ENCODE measurements around the gene CELF2.
"Not testable (repeated sequence)": the region's sequence is repeated elsewhere in the genome, so short reads cannot be mapped to it uniquely, and the experiment has no call there.

CELF2 gene

GRCh38 chr10:11098666-11099065 lies 81.0 kb downstream of the CELF2 start:
- DNase-seq = no peak

DNA sequence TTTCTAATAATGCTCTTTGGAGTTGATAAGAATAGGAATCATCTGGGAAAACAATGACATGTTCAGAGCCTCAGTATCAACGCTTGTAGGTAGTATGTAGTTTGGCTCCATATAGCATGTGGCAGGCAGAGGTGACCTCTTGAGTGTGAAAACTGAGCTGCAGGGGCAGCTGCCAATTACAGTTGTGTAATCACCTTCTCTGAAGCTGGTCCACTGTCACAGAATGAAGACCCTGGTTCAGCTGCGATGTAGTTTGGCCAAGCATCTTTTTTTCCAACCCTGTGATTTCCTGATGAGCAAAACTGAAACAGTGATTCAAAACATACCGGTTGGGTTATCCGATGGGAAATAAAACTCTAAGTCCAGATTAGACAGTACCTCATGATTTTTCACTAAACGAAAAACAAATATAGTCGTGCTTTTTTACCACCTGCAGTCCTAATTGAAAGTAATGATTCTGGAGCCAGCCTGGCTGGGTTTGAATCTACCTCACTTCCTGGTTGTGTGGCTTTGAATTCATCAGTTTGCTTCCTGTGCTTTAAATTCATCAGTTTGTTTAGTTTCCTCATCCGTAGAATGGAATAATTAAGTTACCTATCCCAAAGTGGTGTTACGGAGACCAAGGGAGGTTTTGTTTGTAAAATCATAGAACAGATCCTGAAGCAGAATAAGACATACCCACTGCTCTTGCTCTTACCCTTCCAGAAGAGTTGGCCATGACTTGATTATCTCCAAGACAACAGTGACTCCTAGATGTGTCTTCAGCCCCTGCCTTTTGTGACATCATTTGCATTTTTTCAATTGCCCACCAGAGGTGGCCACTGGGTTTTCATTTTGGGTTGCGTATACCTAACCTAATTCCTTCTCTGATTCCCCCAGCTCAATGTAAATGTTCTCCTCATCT lies 87.4 kb downstream of the CELF2 start:
- DNase-seq = no peak

GRCh38 chr10:11105676-11106004 lies 88.0 kb downstream of the CELF2 start:
- DNase-seq = no peak

GRCh38 chr10:11106621-11107374 lies 89.1 kb downstream of the CELF2 start:
- DNase-seq = no peak

- no peak for DNase-seq
Measured at GRCh38 chr10:11107948-11108347, 90.3 kb downstream of the CELF2 start.

DNA sequence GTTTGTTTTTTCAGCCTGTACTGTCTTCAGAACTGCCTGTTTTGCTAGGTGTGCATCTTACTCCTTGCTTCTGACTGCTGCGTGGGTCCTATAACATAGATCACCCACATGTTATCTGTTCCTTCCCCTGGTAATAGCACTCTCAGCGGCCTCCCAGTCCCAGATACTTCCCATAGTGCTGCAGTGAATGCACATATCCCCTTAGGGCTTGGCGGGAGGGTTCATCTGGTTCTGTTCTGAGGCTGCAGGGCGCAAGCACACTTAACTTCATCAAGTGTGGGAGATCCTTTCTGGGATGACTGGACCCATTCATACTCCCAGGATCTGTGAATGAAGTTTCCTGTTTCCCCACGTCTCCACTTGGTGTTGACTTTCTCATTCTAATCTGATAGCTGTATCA lies 90.7 kb downstream of the CELF2 start:
- no peak for DNase-seq

DNA sequence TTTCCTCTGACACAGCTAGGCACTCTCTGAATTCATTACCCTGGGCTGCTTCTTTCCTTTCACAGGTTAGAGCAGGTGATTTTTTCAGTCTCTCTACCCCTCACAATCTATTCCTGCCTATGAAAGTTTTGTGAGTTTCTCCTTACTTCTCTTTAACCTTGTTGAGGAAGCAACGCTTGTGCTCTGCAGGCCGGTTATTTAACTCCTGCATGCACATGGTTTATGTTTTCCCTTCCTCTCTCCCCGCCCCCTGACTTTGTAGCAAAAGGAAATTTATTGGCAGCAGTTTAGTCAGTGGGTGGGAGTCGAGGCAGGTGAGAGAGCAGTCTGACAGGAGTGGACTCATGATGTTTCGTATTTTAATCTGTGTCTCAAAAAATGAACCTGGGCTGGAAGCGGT lies 91.9 kb downstream of the CELF2 start:
- DNase-seq = no peak

DNA sequence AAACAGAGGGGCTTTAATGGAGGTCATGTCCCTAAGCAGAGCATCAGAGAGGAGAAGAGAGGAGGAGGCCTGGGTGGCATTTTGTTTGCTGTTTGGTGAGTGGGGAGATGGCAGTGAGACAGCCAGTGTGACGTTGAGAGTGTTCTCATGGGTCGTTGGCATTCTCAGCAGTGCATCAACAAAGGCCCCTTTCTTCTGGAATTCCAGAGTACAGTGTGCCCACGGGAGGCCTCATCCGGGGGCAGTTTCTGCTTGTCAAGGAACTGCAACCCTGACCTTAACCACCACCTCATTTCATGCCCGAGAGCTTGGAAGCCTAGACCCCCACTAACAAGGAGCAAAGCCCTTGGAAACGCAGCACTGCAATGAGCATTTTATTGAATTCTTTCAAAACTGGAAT lies 92.9 kb downstream of the CELF2 start:
- no peak for DNase-seq

DNA sequence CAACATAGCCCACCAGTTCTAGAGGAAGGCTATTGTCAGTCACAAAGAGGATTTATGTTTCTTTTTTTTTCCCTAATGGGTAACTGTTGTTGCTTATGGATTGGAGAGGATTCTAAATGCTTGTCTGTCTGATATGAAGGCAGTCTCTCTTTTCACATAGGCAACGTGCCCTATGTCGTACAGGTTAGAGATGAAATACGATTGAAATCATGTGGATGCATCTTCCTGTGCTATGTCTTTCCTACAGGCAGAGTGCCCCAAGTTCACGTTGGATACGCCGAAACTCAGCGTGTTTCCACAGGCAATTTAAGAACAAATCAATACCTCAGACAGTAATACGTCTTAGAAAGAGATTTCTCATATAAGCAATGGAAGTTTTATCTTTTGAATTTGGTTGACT lies 93.8 kb downstream of the CELF2 start:
- DNase-seq = no peak

- no peak for DNase-seq
Measured at GRCh38 chr10:11112718-11113117, 95.0 kb downstream of the CELF2 start.

DNA sequence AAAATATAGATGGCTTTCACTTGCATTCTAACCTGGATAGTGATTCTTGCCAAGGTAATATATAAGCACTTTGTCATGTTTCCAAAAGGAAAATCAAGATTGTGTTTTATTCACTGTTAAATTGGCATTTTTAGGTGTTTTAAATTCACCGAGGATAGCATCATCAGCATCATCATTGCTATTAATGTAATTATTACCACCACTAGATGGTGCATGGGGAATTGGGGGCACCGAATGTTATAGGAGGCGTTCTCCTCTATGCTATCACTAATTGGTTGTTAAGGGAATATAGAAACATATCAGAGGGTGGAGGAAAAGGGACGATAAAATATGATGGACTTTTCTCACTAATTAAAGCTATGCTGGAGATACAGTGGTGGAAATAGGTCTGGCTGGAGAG lies 95.5 kb downstream of the CELF2 start:
- no peak for DNase-seq

DNA sequence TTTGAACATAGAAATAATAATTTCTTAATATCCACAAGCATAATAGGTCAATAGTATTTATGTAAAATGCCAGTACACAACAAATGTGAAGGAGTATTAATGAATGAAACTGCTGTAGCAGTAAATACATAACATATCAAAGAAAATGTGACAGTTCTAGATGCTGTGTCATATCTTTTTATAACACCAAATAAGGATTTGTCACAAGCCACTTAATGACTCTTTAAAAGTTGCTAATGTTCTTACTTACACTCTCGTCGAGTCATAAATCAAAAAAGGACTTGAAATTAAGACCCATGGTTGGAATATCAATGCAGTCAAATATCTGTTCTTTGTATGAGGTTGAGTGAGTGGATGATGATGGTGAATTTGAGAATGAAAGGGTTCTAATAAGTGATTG lies 96.6 kb downstream of the CELF2 start:
- no peak for DNase-seq

- DNase-seq = no peak
Measured at GRCh38 chr10:11115337-11115736, 97.7 kb downstream of the CELF2 start.

- no peak for DNase-seq
Measured at GRCh38 chr10:11116361-11116760, 98.7 kb downstream of the CELF2 start.

GRCh38 chr10:11116817-11117216 lies 99.1 kb downstream of the CELF2 start:
- no peak for DNase-seq

GRCh38 chr10:11118686-11119085 lies 101.0 kb downstream of the CELF2 start:
- no peak for DNase-seq

- no peak for DNase-seq
Measured at GRCh38 chr10:11119843-11120242, 102.2 kb downstream of the CELF2 start.

DNA sequence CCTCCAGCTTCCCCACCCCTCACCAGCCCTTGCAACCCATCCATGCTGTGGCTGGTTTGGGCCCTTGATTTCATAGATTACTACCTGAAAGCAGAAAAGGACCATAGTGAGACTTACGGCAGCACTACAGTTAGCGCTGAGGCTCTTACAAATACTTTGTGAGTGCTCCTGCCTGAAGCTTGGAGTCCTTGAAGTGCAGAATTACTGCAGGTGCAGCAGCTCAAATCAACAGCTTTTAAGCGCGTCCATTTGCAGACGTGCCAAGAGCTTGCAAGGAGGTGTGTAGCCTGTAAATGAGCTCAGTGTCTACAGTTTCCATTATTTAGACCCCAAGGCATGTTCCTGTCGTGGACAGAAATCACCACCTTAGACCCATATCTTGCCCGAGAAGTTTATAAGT lies 103.0 kb downstream of the CELF2 start:
- no peak for DNase-seq

GRCh38 chr10:11123892-11124291 lies 106.2 kb downstream of the CELF2 start:
- DNase-seq = not testable (repeated sequence)

GRCh38 chr10:11125004-11125403 lies 107.3 kb downstream of the CELF2 start:
- DNase-seq = no peak

DNA sequence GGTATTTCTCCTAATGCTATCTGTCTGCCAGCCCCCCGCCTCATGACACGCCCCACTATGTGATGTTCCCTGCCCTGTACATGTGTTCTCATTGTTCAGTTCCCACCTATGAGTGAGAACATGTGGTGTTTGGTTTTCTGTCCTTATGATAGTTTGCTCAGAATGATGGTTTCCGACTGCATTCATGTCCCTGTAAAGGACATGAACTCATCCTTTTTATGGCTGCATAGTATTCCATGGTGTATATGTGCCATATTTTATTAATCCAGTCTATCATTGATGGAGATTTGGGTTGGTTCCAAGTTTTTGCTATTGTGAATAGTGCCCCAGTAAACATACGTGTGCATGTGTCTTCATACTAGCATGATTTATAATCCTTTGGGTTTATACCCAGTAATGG lies 109.3 kb downstream of the CELF2 start:
- not testable (repeated sequence) for DNase-seq

DNA sequence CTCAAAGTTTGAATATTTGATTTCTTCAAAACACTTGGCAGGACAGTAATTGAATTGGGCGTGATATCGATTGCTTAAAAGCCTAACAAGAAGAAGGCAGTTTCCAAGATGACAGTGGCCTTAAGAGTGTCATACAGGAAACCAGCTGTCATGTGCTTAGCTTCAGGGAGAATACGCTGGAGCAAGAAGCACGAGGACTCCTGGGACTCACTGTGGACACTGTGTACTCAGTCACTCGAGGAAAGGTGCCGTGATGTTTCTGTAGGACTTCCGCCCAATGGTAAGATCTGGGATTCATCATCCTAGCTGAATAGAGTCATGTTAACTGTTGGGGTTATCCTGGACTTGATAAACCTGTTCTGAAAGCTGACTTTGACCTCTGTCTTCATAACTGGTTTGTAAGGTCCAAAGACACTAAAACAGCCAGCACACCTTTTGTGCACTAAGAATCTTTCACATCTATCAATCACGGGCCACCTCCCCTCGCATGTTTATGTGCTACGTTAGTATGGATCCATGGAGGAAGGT lies 113.5 kb downstream of the CELF2 start:
- DNase-seq = no peak

DNA sequence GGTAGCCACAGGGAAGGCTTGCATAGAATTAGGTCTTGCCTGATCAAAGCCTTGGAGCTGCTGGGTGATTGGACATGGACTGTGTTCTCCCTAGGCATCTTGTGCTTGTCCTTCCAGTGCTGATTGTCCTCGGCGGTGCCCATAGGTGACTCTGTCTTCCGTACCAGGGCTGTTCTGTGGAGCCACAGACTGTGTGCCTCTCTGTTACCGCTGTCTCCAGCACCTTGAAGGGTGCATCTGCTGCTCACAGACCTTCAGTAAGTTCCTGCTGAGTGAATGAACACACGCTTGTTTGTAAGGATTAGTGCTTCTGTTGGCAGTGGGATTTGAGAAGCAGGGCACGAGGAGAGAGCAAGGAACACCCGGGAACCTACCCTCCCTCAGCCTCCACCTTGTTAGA lies 116.7 kb downstream of the CELF2 start:
- DNase-seq = no peak

- DNase-seq = no peak
Measured at GRCh38 chr10:11135709-11136108, 118.0 kb downstream of the CELF2 start.

Data from KG1 (cell line).